NCI-H345 (cell line): Measurements from ENCODE around the gene CARMIL3.
A peak's percentile ranks its signal among the peaks of the same experiment; 100 is the strongest.
"Not testable (repeated sequence)": the region's sequence is repeated elsewhere in the genome, so short reads cannot be mapped to it uniquely, and the experiment has no call there.

ENCODE experiments used
- DNase-seq: peaks from one replicate; lab custom pipeline; 2025; lab: John Stamatoyannopoulos, UW

Gene CARMIL3

DNA sequence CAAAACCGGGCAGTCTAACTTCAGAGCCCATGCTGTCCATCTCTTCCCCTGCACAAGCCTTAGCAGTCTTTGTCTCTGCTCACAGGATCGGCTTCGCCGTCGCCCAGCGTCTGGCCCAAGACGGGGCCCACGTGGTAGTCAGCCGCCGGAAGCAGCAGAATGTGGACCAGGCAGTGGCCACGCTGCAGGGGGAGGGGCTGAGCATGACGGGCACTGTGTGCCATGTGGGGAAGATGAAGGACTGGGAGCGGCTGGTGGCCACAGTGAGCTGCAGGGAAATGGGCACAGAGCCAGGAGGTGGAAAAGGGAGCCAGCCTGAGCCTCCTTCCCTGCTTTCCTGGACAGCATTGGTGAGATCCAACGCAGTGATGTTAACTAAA lies 14.2 kb upstream of the CARMIL3 start:
- peak; percentile 29 for DNase-seq

DNA sequence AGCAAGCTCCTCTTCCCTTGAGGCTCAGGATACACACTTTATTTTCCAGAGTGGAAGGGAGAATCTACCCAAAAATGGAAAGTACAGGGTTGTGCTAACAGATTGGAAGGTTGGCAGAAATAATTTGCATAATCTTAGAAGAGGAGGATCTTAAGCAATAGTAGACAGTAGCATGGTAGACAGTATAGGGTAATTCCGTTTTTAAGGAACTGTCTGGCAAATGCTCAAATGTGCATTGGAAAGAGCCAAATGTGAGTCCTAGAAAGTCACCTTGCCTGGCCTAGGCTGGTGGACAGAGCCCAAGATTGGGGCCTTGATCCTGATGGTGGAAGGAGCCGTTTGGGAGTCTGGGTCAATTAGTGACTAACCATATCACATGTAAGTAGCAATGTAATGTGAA lies 13.1 kb upstream of the CARMIL3 start:
- no peak for DNase-seq

DNA sequence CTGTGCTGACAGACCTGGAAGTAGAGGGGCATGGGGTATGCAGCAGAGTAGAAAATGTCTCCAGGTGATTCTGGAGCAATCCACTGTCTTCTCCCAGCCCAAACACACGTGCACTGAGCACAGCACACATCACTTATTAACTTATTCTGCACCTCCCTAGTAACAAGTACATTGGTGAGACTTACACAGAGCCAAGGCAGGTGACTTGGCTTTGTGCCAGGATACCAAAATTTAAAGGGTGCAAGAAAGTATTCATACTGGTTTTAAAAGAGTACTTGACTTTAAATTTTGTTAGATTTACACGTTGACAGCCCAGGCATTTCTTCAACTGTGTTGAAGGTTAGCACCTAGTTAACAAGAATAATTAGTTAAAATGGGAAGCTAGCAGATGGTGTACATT lies 11.1 kb upstream of the CARMIL3 start:
- DNase-seq, result no peak

DNA sequence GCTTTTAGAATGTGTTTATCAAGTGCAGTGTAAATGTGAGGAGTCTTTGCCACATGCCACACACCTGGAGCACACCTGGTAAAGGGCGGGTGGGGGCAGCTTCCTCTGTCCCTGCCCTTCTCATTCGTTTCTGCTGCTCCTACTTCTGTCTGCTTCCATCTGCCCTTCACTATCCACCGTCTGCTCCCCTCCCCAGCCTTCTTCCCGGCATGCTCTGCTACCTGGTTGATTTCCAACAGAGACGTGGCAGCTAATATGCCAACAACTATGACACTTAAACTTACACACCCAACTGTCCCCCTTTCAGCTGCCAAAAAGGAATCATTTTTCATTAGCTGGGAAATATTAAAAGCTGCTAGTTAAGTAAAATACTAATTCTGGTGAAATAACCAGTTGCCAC lies 9.1 kb upstream of the CARMIL3 start:
- no peak for DNase-seq

DNA sequence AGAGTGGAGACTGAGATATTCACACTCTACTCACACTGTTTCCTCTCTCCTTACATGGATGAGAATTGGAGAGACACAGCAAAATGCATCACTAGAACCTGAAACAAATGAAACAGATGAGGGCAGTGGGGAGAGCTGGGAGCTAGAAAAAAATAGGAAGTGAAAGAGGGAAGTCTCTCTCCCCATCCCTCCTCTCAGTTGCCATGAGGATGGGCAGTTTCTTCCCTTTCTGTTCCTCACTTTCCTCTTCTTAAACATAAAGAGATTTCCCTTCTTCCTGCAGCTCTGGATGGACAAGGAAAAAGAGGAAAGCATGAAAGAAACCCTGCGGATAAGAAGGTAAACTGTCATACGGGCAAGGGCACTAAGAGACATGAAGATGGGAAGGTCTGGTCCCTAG lies 2.8 kb upstream of the CARMIL3 start:
- not testable (repeated sequence) for DNase-seq

DNA sequence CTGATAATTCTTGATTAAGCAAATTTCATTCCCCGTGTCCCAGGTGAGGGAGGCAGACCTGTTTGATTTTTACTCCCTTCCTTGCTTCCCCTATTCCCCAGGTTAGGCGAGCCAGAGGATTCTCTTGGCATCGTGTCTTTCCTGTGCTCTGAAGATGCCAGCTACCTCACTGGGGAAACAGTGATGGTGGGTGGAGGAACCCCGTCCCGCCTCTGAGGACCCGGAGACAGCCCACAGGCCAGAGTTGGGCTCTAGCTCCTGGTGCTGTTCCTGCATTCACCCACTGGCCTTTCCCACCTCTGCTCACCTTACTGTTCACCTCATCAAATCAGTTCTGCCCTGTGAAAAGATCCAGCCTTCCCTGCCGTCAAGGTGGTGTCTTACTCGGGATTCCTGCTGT lies 1.1 kb upstream of the CARMIL3 start:
- DNase-seq, result not testable (repeated sequence)

DNA sequence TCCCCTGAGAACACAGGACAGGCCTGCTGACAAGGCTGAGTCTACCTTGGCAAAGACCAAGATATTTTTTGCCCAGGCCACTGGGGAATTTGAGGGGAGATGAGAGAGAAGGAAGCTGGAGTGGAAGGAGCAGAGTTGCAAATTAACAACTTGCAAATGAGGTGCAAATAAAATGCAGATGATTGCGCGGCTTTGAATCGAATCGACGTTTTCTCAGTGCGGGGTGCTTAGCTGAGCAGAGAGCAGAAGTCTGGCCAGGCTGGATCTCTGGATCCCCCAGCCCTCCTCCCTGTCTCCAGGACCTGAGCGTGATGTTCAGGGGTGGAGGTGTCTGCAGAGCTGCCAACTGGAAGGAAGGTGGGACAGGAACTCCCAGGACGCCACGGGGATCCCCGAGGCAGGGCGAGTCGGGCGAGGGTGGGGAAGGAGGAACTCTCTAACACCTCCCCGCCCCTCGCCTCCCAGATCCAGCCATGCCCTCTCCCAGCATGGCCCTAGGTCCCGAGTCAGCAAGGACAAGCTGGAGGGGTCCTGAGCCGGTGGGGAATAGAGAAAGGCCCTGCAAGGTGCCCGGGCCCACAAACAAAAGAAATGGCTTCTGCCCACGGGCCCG lies 527 bp upstream of the CARMIL3 start:
- no peak for DNase-seq

DNA sequence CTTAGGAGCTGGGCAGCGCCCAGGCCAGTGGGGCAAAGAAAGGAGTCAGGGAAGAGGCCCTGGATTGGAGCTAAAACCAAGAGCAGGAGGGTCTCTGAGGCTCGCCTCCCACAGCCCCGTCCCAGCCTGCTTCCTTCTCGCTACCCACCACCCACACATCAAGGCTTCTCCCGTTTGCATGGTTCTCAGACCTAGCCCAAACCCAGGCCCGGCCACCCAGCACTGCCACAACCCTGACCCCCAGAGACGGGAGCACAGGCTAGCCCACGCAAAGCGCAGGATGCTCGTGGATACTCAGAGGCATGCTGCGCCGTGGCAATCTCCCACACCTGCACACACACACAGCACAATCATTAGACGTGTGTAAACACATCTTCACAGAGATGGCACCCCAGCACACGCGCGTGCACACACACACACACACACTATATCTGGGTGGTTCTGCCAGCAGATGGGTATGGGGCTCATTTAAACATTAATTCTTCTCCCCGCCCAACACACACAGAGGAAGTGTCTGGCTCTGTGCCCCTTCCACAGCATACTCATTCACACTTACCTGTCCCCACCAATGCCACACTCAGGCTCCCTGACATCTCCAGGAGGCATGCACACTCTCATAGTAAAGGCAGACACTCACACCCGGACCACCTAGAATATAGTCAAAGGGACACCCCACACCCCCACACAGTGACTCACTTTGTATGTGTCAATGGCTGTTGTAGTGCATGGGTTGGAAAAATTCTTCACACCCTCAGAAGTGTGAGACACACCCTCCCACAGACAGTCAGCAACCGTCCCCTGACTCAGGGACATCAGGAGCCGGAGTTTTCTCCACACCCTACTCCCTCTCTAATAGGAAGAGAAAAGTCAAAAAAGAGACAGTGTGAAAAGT lies 1.1 kb downstream of the CARMIL3 start:
- DNase-seq, result no peak

DNA sequence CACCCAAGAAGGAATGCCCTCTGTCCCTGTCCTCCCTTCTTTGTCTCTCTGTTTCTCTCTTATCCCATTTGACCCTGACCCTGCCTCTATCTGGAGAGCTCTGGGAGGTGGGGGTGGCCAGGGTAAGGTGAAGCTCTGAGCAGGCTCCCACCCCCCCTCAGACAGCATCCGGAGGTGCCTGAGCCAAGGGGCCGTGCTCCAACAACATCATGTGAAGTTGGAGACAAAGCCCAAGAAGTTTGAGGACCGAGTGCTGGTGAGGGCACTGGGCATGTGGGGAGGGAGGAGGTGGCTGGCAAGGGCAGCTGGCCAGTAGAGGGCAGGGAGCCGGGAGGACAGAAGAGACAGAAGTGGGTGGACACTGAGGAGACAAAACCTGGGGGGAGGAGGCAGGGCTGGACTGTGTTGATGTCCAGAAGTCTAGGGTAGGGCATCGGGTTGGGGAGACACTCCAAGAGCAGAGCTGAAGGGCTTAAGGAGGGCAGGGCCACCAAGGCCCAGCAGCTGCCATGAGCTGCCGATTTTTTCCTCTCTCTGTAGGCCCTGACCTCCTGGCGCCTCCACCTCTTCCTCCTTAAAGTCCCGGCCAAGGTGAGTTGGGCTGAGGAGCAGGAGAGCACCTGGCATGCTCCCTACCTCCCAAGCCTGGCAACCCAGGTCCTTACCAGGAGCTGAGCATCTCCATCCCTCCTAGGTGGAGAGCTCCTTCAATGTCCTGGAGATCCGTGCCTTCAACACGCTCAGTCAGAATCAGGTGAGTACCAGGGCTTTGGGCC lies 1.9 kb downstream of the CARMIL3 start:
- DNase-seq, result no peak

DNA sequence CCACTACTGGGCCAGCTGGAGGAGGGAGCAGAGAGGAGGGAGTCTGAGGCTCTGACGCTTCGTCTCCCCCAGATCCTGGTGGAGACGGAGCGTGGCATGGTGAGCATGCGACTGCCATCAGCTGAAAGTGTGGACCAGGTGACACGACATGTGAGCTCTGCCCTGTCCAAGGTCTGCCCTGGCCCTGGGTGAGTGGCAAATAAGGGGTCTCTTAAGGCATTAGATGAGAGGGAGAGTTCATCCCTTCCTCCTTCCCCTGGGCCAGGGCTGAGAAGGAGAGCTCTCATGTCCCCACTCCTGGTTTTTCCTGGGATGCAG lies 2.5 kb downstream of the CARMIL3 start:
- no peak for DNase-seq

DNA sequence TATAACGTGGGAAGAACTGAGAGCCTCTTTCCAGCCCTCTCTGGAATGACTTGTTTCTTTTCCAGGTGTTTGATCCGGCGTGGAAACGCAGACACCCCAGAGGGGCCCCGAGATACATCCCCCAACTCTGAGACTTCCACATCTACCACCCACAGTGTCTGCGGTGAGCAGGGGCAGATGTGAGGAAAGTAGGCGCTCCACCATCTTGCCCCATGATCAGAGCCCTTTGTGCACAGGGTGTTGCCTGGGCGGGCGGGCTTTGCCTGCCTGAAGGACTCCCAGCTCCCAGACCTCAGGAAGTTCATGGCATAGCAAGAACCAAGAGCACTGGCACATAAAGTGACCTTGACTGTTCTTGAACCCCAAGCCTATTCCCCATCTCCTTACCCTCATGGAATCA lies 2.8 kb downstream of the CARMIL3 start:
- no peak for DNase-seq

DNA sequence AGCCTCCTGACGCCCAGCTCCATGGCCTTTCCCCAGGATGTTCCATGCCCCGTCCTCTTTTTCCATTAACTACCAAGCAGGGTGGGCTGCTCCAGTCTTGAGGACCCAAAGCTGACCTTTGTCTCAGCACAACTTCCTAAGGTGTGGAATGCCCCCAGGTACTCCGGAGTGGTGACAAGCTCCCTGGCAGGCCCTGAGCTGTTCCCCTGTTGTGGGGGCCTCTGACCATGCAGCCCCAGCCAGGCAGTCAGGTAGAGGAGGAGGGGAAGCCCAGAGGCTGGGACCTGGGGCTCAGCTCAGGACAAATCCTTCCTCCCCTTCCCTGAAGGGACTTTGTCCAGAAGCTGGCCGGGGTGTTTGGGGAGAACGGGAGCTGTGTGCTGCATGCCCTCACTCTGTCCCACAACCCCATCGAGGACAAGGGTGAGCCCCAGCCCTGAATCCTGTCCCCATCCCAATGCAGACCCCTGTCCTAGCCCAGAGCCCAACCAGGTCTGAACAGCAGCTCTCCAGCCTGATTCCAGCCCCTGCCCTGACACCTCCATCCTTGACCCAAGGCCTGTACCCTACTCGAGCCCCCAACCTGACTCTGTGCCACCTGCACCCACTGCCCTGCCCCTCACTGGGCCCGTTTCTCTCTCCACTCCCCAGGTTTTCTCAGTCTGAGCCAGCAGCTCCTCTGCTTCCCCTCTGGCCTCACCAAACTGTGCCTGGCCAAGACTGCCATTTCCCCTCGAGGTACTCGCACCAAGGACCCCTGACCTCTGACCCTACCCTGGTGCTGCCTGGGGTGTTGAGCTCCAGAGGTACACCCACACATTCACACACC lies 4.4 kb downstream of the CARMIL3 start:
- DNase-seq, result no peak

DNA sequence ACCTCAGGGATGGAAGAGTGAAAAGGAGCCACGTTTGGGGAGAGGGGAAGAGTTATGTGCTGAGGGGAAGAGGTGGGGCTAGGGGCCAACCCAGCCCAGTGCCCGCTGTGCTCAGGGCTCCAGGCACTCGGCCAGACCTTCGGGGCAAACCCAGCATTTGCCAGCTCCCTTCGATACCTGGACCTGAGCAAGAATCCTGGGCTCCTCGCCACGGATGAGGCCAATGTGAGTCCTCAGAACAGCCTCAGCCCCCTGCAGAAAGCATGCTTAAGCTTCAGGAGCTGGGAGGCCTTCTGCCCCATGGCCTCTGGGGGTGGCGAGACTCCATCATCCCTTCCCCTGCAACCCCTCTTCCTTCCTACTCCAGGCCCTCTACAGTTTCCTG lies 5.0 kb downstream of the CARMIL3 start:
- no peak for DNase-seq

DNA sequence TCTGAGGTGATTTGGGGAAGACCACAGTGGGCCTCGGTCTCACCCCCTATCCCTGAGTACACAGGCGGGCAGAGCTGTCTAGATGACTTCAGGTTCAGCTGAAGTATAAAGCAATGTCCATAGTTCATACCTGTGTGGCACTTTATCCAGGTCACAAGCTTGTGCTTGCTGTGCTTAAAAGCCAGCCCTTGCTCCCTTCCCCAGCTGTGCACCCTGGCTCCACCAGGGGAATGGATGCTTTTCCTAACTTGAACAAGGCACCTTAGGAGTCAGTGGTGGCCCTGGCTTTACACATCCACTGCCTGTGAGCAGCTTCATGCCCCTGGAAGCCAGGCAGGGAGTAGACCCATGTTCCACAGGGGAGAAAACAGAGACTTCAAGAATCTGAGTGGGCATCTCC lies 5.5 kb downstream of the CARMIL3 start:
- DNase-seq, result no peak

DNA sequence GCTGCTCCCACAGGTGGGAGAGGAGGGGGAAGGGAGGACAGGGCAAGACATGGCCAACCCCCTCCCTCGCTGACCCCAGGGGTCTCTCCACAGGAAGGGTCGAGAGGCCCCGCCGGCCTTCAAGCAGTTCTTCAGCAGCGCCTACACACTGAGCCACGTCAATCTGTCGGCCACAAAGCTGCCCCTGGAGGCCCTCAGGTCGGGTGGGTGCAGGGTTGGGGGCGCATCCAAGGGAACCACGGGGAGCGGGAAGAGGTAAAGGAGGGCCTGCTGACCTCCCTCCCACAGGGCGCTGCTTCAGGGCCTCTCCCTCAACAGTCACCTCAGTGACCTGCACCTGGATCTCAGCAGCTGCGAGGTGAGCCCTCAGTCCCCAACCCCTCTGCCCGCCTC lies 6.1 kb downstream of the CARMIL3 start:
- no peak for DNase-seq

DNA sequence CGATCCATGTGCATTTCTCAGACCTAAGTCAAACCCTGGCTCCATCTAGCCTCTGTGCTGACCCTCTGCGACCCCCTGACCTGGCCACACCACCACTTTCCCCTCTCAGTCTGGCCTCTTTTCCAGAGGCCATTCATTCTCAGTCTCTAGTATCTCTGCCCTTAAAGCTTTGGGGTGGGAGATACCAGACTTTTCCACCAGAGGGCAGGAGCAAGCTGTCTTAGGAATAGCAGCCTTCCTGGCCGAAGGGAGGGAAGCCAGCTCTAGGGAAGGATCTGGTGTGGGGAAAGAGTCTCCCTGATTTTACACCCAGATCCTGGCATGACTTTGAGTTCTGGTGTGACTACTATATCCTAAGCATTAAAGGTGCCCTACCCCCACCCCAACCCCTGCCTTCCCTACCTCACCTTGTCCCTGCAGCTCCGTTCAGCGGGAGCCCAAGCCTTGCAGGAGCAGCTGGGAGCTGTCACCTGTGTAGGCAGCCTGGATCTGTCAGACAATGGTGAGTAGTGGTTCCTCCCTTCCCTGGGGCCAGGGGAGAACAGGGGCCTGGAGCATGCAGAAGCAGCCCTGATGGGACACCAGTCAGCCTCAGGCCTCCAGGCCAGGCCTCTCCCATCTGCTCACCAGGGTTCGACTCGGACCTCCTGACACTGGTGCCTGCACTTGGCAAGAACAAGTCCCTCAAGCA lies 6.6 kb downstream of the CARMIL3 start:
- peak; percentile 73 for DNase-seq

DNA sequence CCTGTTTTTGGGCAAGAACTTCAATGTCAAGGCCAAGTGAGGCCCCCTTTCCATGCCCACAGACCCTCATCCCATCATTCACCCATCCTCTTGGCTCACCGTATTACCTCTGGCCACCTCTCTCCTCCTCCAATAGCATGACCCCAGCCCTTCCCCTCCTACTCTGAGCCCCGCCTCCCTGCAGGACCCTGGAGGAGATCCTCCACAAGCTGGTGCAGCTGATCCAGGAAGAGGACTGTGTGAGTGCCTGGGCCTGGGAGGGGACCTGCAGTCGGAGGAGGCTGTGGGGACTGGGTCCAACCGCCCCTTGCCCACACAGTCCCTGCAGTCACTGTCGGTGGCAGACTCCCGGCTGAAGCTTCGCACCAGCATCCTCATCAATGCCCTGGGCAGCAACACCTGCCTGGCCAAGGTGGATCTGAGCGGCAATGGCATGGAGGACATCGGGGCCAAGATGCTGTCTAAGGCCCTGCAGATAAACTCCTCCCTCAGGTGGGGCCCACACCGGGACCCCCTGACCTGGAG lies 7.2 kb downstream of the CARMIL3 start:
- DNase-seq, result no peak

DNA sequence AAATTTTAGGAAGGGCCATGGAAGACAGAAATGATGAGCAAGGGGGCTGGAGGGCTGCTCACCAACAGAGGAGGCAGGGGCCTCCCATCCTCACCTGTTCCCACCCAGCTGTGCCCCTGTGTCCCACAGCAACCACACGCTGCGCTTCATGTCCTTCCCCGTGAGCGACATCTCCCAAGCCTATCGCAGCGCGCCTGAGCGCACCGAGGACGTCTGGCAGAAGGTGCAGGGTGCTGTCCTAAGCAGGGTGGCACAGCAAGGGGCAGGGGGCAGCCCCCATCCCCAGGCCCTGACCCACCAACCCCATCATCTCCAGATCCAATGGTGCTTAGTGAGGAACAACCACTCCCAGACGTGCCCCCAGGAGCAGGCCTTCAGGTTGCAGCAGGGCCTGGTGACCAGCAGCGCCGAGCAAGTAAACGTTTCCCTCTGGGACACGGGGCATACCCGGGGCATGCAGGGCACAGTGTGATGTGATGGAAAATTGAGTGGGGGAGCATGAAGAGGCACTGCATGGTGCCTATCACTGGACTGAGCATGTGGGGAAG lies 8.1 kb downstream of the CARMIL3 start:
- no peak for DNase-seq

DNA sequence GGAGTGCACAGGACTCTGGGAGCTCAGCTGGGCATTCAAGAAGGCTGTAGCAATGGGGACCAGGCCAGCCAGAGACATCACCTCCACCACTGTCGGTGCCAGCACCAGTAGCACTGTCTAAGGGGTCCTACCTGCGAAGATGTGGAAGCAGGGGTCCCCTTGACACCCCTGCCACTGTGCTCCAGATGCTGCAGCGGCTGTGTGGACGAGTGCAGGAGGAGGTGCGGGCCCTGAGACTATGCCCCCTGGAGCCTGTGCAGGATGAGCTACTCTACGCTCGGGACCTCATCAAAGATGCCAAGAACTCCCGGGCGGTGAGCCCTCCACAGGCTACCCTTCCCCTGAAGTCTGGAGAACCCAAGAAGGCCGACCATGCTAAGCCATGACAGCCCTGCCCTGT lies 8.6 kb downstream of the CARMIL3 start:
- DNase-seq, result no peak

DNA sequence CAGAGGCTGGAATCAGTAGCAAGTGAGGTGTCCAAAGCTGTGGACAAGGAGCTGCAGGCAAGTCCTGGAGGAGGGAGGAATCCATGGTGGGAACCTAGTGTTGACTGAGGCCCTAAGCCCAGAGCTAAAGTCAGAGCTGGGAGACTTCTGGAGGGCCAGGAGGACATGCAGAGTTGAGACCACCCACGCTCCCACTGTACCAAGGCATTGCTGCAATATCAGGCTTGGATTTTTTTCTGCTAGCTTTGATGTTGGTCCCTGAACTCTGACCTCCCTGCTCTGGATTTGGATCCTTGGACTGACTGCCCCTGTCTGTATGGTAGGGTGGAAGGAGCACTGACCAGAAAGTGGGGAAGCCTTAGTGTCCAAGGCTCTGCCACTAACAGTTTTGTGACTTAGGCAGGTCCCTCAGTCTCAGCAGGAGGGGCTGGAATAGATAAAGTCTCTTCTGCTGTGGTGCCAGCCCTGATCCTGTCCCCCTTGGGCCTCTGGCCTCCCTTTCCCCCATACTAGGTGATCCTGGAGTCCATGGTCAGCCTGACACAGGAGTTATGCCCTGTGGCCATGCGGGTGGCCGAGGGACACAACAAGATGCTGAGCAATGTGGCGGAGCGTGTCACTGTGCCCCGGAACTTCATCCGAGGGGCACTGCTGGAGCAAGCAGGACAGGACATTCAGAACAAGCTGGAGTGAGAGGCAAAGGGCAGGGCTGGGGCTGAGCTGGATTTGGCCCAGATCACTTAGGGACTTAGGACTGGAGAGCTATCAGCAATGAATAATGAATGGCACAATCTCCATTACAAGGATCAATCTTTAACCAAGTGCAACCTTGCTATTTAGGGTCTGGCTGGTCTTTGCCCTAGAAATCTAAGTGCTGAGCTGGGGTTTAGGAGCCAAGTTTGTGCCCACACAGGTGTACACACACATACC lies 9.4 kb downstream of the CARMIL3 start:
- no peak for DNase-seq
